GM10266 (cell line): Measurements from ENCODE around the gene GALNT3.

Experiments
- DNase-seq: peaks from one replicate; pipeline ENCODE4 v3.0.0; 2012; ENCODE audit errors: extremely low spot score
- TF ChIP-seq, protein P1 (sequence below): IDR thresholded peaks from 2 replicates; pipeline ENCODE4 v1.5.1; 2012; ENCODE audit warnings: mild to moderate bottlenecking, low read depth; ENCODE audit not compliant: control insufficient read depth, insufficient read depth; ENCODE audit errors: missing control alignments

Gene GALNT3

DNA sequence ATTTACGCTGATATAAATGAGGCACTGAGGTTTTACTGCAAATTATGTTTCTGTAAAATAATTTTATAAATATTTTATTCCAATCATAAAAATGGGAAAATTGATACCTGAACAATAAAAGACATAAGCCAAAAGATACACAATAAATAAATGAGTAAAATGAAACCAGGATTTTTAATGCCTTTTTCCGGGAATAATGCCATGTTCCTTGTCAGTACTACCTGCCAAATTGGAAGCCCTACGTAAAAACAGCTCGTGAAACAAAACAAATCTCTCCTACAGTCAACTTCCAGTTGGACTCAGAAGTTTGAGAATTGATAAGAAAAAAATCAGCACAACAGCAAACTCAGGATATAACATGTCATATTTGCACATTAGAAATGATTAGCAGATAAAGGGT, 18.0 kb downstream of the GALNT3 start:
- DNase-seq = no peak
- TF ChIP-seq, protein P1, sequence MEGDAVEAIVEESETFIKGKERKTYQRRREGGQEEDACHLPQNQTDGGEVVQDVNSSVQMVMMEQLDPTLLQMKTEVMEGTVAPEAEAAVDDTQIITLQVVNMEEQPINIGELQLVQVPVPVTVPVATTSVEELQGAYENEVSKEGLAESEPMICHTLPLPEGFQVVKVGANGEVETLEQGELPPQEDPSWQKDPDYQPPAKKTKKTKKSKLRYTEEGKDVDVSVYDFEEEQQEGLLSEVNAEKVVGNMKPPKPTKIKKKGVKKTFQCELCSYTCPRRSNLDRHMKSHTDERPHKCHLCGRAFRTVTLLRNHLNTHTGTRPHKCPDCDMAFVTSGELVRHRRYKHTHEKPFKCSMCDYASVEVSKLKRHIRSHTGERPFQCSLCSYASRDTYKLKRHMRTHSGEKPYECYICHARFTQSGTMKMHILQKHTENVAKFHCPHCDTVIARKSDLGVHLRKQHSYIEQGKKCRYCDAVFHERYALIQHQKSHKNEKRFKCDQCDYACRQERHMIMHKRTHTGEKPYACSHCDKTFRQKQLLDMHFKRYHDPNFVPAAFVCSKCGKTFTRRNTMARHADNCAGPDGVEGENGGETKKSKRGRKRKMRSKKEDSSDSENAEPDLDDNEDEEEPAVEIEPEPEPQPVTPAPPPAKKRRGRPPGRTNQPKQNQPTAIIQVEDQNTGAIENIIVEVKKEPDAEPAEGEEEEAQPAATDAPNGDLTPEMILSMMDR = no peak

DNA sequence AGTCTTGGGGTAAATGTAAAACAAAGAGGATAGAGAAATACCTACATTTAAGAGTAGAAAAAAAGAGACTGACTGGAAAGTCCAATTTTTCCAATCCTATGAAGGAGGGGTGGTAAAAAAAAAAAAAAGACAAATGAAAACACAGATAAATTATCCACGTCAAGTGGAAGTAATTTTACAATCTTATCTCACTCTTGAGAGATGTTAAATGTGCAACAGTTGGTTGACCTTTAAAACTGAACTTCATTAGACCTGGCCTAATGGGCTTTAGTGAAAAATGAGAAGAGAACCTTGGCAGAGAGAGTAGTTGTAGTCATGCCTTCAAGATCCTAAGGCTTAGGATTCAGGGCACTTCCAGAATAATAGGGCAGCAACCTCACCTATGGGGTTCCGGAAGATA, 20.4 kb downstream of the GALNT3 start:
- no peak for DNase-seq
- TF ChIP-seq, protein P1 = no peak

DNA sequence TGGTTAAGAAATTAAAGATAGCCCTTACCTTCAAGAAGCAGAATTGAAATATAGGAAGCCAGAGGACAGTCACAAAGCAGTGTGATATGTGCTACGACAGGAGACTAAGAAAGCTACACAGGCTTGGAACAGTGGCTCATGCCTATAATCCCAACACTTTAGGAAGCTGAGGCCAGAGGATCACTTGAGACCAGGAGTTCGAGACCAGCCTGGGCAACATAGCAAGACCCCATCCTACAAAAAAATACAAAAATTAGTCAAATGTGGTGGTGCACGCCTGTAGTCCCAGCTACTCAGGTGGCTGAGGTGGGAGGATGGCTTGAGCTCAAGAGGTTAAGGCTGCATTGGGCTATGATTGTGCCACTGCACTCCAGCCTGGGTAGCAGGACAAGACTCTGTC, 21.9 kb downstream of the GALNT3 start:
- TF ChIP-seq, protein P1 = no peak
- no peak for DNase-seq

DNA sequence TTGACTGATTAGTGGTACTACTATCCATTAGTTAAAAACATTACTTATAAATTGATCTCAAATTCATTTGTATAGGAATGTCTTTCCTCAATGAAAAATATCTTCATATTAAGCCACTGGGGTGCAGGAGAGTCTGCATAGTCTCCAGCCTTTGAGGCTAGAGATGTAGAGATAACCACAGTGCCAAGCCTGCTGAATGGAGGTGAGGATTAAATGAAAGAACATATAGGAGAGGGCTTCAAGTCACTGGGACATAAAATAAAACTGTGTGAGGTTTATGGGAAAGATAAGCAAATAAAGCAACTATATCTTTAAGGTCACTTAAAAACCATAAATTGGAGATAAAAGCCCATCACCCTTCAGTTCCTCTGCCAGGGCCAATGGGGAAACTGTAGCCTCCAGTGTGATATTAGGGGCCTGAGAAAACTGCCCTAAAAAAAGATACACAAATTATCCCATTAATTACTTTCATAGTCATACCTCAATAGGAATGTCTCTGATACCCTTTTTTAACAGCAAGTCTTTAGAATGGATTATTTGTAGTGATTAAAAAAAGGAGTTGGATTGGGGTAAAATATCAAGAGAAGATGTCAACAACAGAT, 27.6 kb downstream of the GALNT3 start:
- DNase-seq = no peak

DNA sequence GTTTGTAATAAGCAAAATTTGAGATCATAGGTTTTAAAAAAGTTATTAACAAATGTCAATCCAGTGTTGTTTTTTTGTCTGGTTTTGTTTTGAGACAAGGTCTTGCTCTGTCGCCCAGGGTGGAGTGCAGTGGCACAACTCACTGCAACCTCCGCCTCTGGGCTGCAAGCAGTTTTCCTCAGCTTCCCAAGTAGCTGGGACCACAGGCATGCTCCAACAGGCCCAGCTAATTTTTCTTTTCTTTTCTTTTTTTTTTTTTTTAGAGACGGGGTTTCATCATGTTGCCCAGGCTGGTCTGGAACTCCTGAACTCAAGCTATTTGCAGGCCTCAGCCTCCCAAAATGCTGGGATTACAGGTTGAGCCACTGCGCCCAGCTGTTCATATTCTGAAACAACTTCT, 31.3 kb downstream of the GALNT3 start:
- TF ChIP-seq, protein P1 = no peak
- no peak for DNase-seq

More for the DNA sequence above, 27.6 kb downstream of the GALNT3 start:
- TF ChIP-seq, protein P1 = no peak

- TF ChIP-seq, protein P1 = no peak
- no peak for DNase-seq
Observed at GRCh38 chr2:165757906-165758675, 36.0 kb downstream of the GALNT3 start.

- TF ChIP-seq, protein P1 = no peak
- DNase-seq = no peak
Observed at GRCh38 chr2:165746501-165746900, 47.5 kb downstream of the GALNT3 start.
